GM23248 (cell line): ENCODE results near the gene HIPK3.

Experiments
- EZH2 ChIP-seq: fragments of 200-600 bp; sonication (generic); IDR thresholded peaks from 2 replicates; pipeline ENCODE4 v1.6.1; 2018; ENCODE audit warnings: antibody characterized with exemption, mild to moderate bottlenecking; ENCODE audit not compliant: insufficient read depth, poor library complexity, severe bottlenecking
- EZH2phosphoT487 ChIP-seq: fragments of 200-600 bp; sonication (generic); IDR thresholded peaks from 2 replicates; pipeline ENCODE4 v1.6.1; 2018; ENCODE audit warnings: antibody characterized with exemption, moderate library complexity, mild to moderate bottlenecking, low read depth; ENCODE audit not compliant: insufficient read depth

GRCh38 chr11:33234397-33235190 is 22.6 kb upstream of the HIPK3 start:
- TF ChIP-seq EZH2phosphoT487, result no peak
- TF ChIP-seq EZH2, result no peak
